IPS-11a (cell line): ENCODE measurements around the gene POU4F1.
"Not testable (repeated sequence)": the region's sequence is repeated elsewhere in the genome, so short reads cannot be mapped to it uniquely, and the experiment has no call there.

Source experiments
- H3K4me3 ChIP-seq: one replicate; pipeline ENCODE4 v1.5.1; 2013; ENCODE audit warnings: low read depth, low read length, control low read depth

Gene POU4F1

GRCh38 chr13:78603240-78603957, at the start of gene POU4F1:
TSS of gene POU4F1 (minus strand) at chr13:78603552. CDS start at chr13:78603326, 226 bp downstream.
- H3K4me3 ChIP-seq = peak within 1 kb of the TSS; percentile 43

GRCh38 chr13:78652651-78653050, 49.3 kb upstream of the POU4F1 start:
- no peak overlapping the region for H3K4me3 ChIP-seq

GRCh38 chr13:78650717-78651083, 47.3 kb upstream of the POU4F1 start:
- H3K4me3 ChIP-seq = no peak overlapping the region

DNA sequence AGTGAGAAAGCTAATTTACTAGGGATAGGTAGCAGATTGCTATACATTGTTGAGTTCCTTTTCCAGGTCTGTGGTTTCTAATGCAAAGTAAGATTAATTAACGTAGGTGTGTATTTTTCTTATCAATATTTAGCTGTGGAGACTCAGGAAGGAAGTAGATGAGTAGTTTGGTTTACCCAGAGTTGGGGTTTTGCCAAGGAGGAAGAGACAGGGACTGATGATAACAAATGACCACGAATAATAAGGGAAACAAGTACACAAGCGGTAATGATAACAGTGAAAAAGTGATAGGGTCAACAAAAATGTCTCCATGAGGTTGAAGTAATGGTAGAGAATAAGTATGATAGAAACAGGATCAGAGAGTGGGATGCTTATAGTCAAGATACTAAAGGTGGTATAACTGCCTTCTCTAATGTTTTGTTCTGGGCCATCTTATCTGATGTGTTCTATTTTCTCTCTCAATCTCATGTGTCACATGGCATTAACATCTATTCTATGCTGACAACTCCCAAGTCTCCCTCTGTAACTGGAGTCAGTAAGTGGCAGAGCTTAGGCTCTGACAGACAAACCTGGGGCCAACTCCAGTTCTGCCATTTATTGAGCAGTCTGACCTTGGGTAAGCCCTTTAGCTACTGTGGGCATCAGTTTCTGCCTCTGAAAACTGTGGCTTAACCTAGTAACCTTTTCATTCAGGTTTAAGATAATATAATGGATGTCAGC, 46.8 kb upstream of the POU4F1 start:
- no peak overlapping the region for H3K4me3 ChIP-seq

- H3K4me3 ChIP-seq = not testable (repeated sequence)
These were observed 43.8 kb upstream of the POU4F1 start for GRCh38 chr13:78647109-78647678.

GRCh38 chr13:78638216-78638615, 34.9 kb upstream of the POU4F1 start:
- no peak overlapping the region for H3K4me3 ChIP-seq

GRCh38 chr13:78636495-78636894, 33.1 kb upstream of the POU4F1 start:
- H3K4me3 ChIP-seq = no peak overlapping the region

GRCh38 chr13:78632996-78633395, 29.6 kb upstream of the POU4F1 start:
- no peak overlapping the region for H3K4me3 ChIP-seq

DNA sequence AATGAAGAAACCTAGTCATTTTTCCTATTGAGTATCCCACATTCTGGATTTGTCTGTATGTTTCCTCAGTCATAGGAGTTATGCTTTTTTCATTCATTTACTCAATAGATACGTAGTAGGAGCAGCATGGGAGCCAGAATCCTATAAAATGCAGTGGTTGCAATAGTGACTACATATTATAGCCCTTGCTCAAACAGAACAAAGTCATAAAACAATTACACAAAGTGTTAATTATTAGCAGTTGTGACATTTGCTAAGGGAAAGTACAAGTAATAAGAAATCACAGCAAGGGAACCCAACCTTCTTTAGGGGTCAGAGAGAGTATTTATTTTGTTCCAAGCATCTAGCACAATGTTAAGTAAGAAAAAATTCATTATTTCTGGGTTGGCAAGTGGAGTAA, 27.7 kb upstream of the POU4F1 start:
- H3K4me3 ChIP-seq = no peak overlapping the region

DNA sequence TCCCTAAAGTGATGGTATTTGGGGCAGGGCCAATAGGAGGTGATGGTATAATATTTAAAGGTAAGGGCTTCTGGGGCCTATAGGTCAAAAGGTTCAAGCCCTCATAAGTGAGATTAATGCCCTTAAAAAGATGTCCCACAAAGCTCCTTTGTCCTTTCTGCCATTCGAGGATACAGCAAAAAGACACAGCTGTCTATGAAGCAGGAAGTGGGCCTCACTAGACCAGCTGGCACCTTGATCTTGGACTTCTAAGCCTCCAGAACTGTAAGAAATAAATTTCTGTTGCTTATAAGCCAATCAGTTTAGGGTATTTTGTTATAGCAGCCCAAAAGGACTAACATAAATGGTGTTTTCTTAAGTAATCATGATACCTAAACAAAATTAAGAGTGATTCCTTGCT, 27.2 kb upstream of the POU4F1 start:
- H3K4me3 ChIP-seq = no peak overlapping the region

- no peak overlapping the region for H3K4me3 ChIP-seq
These were observed 22.0 kb upstream of the POU4F1 start for GRCh38 chr13:78625384-78625783.

- no peak overlapping the region for H3K4me3 ChIP-seq
These were observed 19.8 kb upstream of the POU4F1 start for GRCh38 chr13:78623132-78623531.

- H3K4me3 ChIP-seq = no peak overlapping the region
These were observed 17.7 kb upstream of the POU4F1 start for GRCh38 chr13:78620936-78621470.

DNA sequence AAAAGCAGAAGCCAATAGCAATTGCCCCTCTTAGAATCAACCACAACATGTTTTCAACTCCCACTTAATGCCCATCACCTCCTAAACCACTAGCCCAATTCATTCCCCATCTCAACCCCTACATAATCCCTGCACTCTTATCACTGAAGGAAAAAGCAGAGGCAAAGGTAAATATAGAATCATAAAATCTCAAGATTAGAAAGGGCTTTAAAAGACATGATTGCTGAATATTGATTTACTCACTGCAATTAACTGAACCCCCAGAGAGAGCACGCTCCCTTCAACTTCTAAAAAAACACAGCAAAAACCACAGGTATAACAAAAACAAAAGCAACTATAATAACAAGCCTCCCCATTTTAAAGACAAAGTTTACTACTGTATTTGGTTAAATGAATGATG, 15.1 kb upstream of the POU4F1 start:
- H3K4me3 ChIP-seq = no peak overlapping the region

DNA sequence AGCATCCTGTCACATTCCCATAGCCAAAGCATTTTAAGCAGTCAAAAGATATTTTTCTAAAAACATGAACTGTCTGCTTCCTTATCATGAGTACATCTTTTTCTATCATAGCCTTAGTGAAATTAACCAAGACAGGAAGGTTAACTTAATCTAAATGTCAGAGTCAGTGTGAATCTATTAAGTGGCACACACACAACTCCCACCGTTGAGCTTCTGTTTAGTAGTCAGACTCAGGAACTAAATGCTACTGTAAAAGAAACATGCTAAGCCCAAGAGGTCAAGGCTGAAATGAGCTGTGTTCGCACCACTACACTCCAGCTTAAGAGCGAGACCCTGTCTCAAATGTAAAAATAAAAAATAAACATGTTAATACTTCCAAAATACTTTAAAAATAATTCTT, 7.7 kb upstream of the POU4F1 start:
- no peak overlapping the region for H3K4me3 ChIP-seq

GRCh38 chr13:78610381-78610883, 7.1 kb upstream of the POU4F1 start:
- no peak overlapping the region for H3K4me3 ChIP-seq

DNA sequence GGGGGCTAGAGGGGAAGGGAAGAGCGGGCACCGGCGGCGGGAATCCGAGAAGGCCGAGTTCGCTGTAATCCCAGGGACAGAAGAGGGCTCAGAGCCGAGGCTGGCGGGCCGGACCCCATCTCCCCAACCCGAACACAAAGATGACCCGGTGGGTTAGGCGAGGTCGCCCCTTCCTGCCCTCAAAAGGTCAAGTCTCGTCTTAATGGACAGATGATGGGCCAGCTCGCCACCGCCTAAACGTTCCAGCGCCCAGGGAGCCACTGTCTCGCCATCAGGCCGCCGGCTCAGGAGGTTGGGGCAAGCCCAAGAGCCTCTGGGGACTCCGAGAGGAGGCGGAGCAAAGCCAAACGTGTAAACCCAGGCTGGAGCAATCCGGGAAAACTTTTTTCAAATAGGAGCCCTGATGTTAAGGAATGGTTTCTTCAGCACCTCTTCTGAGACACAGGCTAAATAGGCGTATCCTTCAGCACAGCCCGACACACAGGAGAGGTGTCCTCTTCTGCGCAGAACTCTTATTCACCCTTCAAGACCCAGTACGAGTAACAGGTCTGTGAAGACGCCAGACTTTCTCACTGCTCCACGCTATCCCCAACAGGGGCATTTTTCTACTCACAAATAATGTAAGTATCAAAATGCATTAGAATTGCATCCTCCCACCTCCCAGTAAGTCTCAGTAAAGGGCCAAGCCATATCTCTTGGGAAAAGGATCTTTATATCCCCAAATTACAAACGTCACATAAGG, 6.3 kb upstream of the POU4F1 start:
- peak overlapping the region; percentile 57 for H3K4me3 ChIP-seq

GRCh38 chr13:78608688-78609463, 5.5 kb upstream of the POU4F1 start:
- peak overlapping the region; percentile 57 for H3K4me3 ChIP-seq

DNA sequence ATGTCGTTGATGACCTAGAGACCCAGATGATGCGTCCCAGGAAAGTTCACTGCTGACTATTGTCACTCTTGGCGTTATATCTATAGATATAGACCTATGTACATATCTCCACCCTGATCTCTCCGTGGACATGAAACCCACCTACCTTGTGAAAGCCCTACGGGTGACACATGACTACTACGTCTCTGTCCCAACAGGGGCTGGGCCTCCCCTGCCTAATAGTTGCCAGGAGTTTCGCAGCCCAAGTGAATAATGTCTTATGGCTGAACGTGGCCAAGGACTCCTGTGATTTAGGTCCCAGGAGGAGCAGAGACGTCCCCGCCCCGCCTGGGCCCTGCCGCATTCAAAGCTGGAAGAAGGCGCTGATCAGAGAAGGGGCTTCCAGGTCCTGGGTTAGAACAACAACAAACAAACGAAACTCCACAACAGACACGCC, 4.9 kb upstream of the POU4F1 start:
- H3K4me3 ChIP-seq = peak overlapping the region; percentile 21
